Fibroblast of peridontal ligament (primary cell): ENCODE measurements around the gene ACTR3C.
A peak's percentile ranks its signal among the peaks of the same experiment; 100 is the strongest.

Source experiments
- DNase-seq: peaks from one replicate; pipeline ENCODE4 v3.0.0-alpha.2; 2010; ENCODE audit errors: extremely low read depth

The ACTR3C gene

GRCh38 chr7:150359622-150360362 is 36.4 kb upstream of the ACTR3C start:
- DNase-seq = no peak

- DNase-seq = no peak
Observed at GRCh38 chr7:150358988-150359621, 35.8 kb upstream of the ACTR3C start.

GRCh38 chr7:150358433-150358832 is 35.1 kb upstream of the ACTR3C start:
- DNase-seq = no peak

- DNase-seq = no peak
Observed at GRCh38 chr7:150357771-150358427, 34.6 kb upstream of the ACTR3C start.

GRCh38 chr7:150357270-150357669 is 33.9 kb upstream of the ACTR3C start:
- DNase-seq = no peak

GRCh38 chr7:150356265-150356897 is 33.0 kb upstream of the ACTR3C start:
- peak; percentile 60 for DNase-seq

GRCh38 chr7:150355666-150356059 is 32.3 kb upstream of the ACTR3C start:
- DNase-seq = no peak

- DNase-seq = no peak
Observed at GRCh38 chr7:150351587-150352194, 28.3 kb upstream of the ACTR3C start.

- DNase-seq = no peak
Observed at GRCh38 chr7:150346922-150347321, 23.6 kb upstream of the ACTR3C start.

GRCh38 chr7:150345012-150345411 is 21.7 kb upstream of the ACTR3C start:
- no peak for DNase-seq

- DNase-seq = no peak
Observed at GRCh38 chr7:150344299-150344698, 21.0 kb upstream of the ACTR3C start.

- no peak for DNase-seq
Observed at GRCh38 chr7:150343225-150343624, 19.9 kb upstream of the ACTR3C start.

GRCh38 chr7:150342121-150342408 is 18.7 kb upstream of the ACTR3C start:
- DNase-seq = no peak

- no peak for DNase-seq
Observed at GRCh38 chr7:150341263-150342120, 18.1 kb upstream of the ACTR3C start, which contains the start of gene RARRES2. Gene RARRES2, minus strand, starts transcription at chr7:150341629. Its CDS starts 1,020 bp downstream, at chr7:150340609.

- DNase-seq = no peak
Observed at GRCh38 chr7:150340875-150341262, 17.5 kb upstream of the ACTR3C start.

- DNase-seq = peak; percentile 35
Observed at GRCh38 chr7:150340024-150340749, 16.8 kb upstream of the ACTR3C start.

GRCh38 chr7:150339409-150339809 is 16.1 kb upstream of the ACTR3C start:
- DNase-seq = no peak

GRCh38 chr7:150338166-150338829 is 15.0 kb upstream of the ACTR3C start:
- no peak for DNase-seq

- no peak for DNase-seq
Observed at GRCh38 chr7:150337659-150338081, 14.3 kb upstream of the ACTR3C start.

- DNase-seq = no peak
Observed at GRCh38 chr7:150337179-150337578, 13.8 kb upstream of the ACTR3C start.
